Stimulated activated CD4-positive, alpha-beta T cell treated with anti-CD3 and anti-CD28 coated beads, Interleukin-2, amount 100 ng/mL, for 48 hours (primary cell): Measurements from ENCODE around the gene FGFR2.
"Not testable (repeated sequence)": the region's sequence is repeated elsewhere in the genome, so short reads cannot be mapped to it uniquely, and the experiment has no call there.

Source experiments
- DNase-seq, 2 donors: peaks; one replicate each; pipeline ENCODE4 v3.0.0-alpha.2; 2020

The FGFR2 gene

GRCh38 chr10:121520526-121520925 lies 77.7 kb downstream of the FGFR2 start:
- not testable (repeated sequence) for DNase-seq

- no peak for DNase-seq
Measured at GRCh38 chr10:121519901-121520493, 78.2 kb downstream of the FGFR2 start.

- DNase-seq, result no peak
Measured at GRCh38 chr10:121519411-121519810, 78.8 kb downstream of the FGFR2 start.

GRCh38 chr10:121518333-121518732 lies 79.9 kb downstream of the FGFR2 start:
- no peak for DNase-seq

- DNase-seq, result no peak
Measured at GRCh38 chr10:121516093-121516865, 82.0 kb downstream of the FGFR2 start.

- DNase-seq, result no peak
Measured at GRCh38 chr10:121514141-121514865, 83.9 kb downstream of the FGFR2 start.

- DNase-seq, result no peak
Measured at GRCh38 chr10:121511943-121512342, 86.3 kb downstream of the FGFR2 start.

- DNase-seq, result no peak
Measured at GRCh38 chr10:121511460-121511859, 86.8 kb downstream of the FGFR2 start.

- no peak for DNase-seq
Measured at GRCh38 chr10:121510201-121510771, 88.0 kb downstream of the FGFR2 start.

GRCh38 chr10:121509796-121510195 lies 88.4 kb downstream of the FGFR2 start:
- DNase-seq, result no peak

- no peak for DNase-seq
Measured at GRCh38 chr10:121509112-121509511, 89.1 kb downstream of the FGFR2 start.

GRCh38 chr10:121503587-121504051 lies 94.6 kb downstream of the FGFR2 start:
- no peak for DNase-seq

GRCh38 chr10:121501796-121502195 lies 96.4 kb downstream of the FGFR2 start:
- DNase-seq, result no peak

GRCh38 chr10:121500701-121501332 lies 97.4 kb downstream of the FGFR2 start:
- DNase-seq, result no peak

- DNase-seq, result no peak
Measured at GRCh38 chr10:121497513-121498470, 100.5 kb downstream of the FGFR2 start.

GRCh38 chr10:121495719-121496118 lies 102.5 kb downstream of the FGFR2 start:
- DNase-seq, result no peak

GRCh38 chr10:121494296-121494695 lies 103.9 kb downstream of the FGFR2 start:
- DNase-seq, result no peak

- no peak for DNase-seq
Measured at GRCh38 chr10:121493521-121493920, 104.7 kb downstream of the FGFR2 start.

GRCh38 chr10:121490871-121491519 lies 107.2 kb downstream of the FGFR2 start:
- DNase-seq, result no peak

GRCh38 chr10:121485436-121486139 lies 112.7 kb downstream of the FGFR2 start:
- no peak for DNase-seq

GRCh38 chr10:121484816-121485215 lies 113.4 kb downstream of the FGFR2 start:
- no peak for DNase-seq
